Cortex of kidney (tissue), 1 donor: Measurements from ENCODE around the gene PSMC6.

Experiments
- DNase-seq: peaks from one replicate; lab custom pipeline; 2025; lab: John Stamatoyannopoulos, UW

The PSMC6 gene

GRCh38 chr14:52706724-52707706, at the start of gene PSMC6:
PSMC6 (plus strand) TSS chr14:52707200; CDS start chr14:52707220, 20 bp downstream.
- no peak for DNase-seq

- DNase-seq: no peak
These were observed 46.7 kb upstream of the PSMC6 start for GRCh38 chr14:52660325-52660724.

DNA sequence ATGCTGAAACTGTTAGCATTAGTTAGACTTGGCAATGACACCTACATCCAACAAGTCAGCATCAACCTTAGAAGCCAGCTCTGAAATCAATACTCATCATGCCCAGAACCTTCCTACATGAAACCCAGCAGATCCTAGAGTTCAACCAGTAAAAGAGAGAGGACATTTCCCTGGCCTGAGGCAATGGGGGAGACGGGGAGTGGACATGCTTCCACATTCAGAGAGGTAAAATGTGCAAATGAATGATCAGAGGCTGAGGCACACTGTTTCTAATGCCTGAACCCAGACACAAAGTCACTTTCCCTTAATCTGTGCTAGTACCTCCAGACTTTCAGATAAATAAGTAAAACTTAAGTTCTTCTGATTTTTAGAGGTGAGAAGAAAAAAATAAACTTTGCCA, 46.2 kb upstream of the PSMC6 start:
- DNase-seq: no peak

- DNase-seq: no peak
These were observed 45.7 kb upstream of the PSMC6 start for GRCh38 chr14:52661314-52661713.

GRCh38 chr14:52663850-52664249, 43.1 kb upstream of the PSMC6 start:
- DNase-seq: no peak

DNA sequence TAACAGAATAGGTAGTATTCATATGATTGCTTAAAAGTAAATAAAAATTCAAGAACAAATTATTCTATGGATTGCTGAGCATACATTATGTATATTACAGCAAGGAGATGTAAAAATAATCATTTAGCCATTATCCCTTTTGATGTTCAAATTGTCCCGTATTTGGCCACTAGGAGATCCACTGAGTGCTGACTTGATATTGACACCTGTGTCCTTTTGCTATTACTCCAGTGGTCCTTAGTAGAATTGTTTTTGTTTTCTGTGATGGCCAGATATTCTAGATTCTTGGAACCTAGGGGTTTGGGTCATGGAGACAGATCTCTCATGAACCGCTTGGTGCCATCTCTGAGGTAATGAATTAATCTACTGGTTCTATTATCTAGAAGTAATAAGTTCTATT, 28.4 kb upstream of the PSMC6 start:
- no peak for DNase-seq

DNA sequence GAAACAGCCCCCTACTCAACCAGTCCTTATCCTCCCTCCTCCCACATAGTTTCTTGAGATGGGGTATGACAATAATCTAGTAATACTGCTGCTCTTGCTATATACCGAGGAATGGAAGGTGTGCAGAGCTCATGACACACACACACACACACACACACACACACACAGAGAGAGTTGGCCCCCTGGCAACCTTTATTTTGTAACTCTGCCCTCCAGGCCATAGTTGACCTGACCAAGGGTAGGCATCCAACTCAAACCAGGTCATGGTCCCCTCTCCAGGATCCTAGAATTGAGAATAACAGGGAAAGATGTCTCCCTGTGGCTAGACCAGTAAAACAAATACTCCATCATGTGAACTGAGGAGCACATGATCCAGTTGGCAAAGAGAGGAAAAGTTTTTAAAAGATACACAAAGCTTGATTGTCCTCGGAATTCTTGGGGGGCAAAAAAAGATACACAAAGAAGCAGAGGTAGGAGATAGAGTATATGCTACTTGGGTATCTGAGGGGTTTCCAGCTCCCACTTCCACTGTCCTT, 22.9 kb upstream of the PSMC6 start:
- no peak for DNase-seq

DNA sequence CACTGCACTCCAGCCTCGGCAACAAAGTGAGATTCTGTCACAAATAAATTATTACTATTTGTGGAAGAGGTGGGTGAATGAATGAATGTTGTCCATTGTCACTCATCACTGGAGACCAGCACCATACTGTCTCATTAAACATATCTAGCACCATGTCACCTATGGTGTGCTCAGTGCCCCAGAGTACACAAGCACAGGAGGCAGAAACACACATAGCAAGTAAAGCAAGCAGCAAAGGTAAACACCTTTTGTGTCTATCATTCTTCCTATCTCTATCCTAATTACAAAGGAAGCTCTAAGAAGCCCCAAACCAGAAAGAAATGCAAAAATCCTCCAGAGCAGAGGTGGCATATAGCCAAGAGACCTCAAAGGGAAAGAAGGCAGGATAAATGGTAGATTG, 20.8 kb upstream of the PSMC6 start:
- DNase-seq: no peak

DNA sequence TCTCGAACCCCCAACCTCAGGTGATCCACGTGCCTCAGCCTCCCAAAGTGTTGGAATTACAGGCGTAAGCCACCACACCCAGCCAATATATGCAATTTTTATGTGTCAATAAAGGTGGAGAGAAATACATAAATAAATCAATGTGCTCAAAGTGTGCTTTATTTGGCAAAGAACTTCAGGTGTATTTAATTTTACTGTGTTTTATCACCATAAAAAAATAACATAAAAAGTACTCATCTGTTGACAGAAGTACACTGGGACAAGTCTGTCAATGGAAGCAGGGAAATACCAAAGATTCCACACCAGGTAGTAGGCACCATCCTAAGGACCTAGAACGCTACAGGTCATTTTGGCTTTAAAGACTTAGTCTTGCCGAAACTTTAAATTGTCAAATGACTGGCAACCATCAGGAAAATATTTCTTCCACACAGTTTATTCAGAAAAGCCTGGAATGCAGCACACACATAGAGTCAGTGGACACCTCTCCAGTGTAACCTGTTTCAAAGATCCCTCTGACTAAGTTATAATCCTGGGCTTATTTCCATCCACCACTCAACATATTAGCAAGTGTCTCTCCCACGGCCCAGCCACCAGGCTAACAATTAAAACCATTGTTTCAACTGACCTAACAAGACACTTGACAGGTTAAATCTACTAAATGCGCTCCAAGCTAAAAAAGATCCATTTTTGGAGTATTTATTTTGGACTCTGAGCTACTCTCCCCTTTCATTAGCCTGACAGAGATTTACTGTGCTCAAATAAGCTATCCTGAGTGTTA, 15.8 kb upstream of the PSMC6 start:
- no peak for DNase-seq

GRCh38 chr14:52692248-52692962, 14.6 kb upstream of the PSMC6 start:
- DNase-seq: no peak

GRCh38 chr14:52693036-52693435, 14.0 kb upstream of the PSMC6 start:
- DNase-seq: no peak

- no peak for DNase-seq
These were observed 13.5 kb upstream of the PSMC6 start for GRCh38 chr14:52693532-52693931.

- DNase-seq: no peak
These were observed 12.1 kb upstream of the PSMC6 start for GRCh38 chr14:52694761-52695480.

DNA sequence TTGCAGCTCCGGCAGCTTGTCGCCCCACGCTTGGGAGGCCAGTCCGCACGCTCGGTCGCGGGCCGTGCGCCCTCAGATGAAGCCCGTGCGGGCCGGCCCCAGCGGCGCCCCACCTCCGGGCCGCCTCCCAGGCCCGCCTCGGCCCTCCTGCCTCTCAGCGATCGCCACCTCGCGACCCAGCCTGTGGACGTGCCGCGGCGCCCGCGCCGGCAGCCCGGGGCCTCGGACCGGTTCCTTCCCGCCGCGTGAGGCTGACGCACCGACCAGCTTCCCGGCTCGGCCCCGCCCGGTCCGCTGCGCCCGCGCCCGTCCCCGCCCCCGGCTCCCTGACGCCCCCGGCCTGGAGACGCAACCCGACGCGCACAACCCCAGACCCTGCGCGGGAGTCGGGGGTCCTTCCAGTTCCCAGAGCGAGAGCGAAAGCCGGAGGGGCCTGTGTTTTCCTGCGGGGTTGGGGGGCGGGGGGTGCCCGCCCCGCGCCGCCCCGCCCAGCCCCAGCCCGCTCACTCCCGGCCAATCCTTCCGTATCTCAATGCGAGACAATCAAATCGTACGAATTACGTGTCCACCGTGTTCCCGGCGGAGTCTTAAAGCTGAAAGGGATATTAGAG, 11.4 kb upstream of the PSMC6 start, which contains the start of gene ERO1A:
Gene ERO1A (minus strand): TSS at position 78 of the 611 bp plus-strand sequence. CDS start 77 bp downstream, at position 1.
- DNase-seq: no peak

GRCh38 chr14:52700701-52701172, 6.3 kb upstream of the PSMC6 start:
- DNase-seq: no peak

DNA sequence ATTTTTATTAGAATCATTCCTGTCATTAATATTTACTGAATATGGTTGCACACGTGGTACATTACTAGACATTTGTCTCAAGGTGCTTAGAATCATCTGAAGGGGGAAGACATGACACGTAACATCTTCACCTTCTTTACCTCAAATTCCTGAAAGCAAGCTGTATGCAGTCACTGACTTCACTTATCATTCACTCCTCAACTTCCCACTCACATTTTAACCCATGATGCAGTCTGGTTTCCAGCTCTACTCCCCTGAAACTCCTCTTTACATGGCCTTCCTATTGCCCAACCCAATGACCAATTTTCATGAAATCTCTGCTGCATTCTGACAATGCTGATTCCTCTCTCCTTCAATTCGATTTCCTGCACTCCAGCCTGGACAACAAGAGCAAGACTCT, 5.8 kb upstream of the PSMC6 start:
- no peak for DNase-seq

- no peak for DNase-seq
These were observed 3.8 kb upstream of the PSMC6 start for GRCh38 chr14:52703225-52703624.

DNA sequence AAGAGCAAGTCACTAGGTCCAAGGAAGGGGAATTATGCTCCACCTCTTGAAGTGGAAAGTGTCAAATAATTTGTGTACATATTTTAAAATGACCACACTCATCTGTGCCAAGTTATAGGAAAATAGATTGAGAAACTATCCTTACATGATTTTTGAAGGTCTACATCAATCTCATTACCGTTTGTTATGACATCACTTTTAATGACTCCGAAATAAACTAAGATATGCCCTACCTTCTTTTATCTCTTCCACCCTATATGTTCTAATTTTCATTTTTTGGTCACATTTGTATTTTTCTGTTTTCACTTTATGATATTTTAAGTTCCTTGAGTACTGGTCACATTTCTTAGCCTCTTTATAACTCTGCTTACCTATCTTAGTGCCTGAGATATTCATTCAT, 3.3 kb upstream of the PSMC6 start:
- no peak for DNase-seq

GRCh38 chr14:52706286-52706685, 714 bp upstream of the PSMC6 start:
- DNase-seq: no peak

DNA sequence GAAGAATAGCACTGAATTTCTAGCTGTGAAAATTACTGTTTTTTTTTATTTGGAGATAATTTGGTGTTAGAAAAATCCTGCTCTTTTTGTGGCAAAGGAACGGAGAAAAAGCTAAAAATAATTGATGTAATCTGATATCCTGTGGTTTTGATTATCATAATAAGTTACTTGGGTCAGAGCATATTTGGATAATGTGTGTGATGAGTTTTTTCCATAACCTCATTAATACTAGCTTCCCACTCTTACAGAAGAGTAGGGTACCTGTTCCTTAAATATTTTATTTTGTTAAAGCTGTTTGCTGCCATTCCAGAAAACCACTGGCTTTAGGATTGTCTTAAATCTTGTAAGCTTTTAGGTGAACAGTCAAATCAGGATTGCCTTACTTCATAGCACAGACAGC, 4.7 kb downstream of the PSMC6 start:
- no peak for DNase-seq

- no peak for DNase-seq
These were observed 9.2 kb downstream of the PSMC6 start for GRCh38 chr14:52716155-52716554.
